IPS-NIHi11 (cell line): ENCODE data around the gene CHST9.
A peak's percentile ranks its signal among the peaks of the same experiment; 100 is the strongest.

Experiments used
- DNase-seq: peaks from one replicate; pipeline ENCODE4 v3.0.0; 2012; ENCODE audit warnings: mixed read lengths, low spot score

The CHST9 gene

GRCh38 chr18:26863921-26864497 is 321.1 kb downstream of the CHST9 start:
- DNase-seq, result no peak

- DNase-seq, result peak; percentile 75
These were observed 321.8 kb downstream of the CHST9 start for GRCh38 chr18:26863122-26863879.

- no peak for DNase-seq
These were observed 323.0 kb downstream of the CHST9 start for GRCh38 chr18:26862084-26862483.
